ENCODE data around the gene LRP3.
"Not testable (repeated sequence)": the region's sequence is repeated elsewhere in the genome, so short reads cannot be mapped to it uniquely, and the experiment has no call there.

LRP3 gene

DNA sequence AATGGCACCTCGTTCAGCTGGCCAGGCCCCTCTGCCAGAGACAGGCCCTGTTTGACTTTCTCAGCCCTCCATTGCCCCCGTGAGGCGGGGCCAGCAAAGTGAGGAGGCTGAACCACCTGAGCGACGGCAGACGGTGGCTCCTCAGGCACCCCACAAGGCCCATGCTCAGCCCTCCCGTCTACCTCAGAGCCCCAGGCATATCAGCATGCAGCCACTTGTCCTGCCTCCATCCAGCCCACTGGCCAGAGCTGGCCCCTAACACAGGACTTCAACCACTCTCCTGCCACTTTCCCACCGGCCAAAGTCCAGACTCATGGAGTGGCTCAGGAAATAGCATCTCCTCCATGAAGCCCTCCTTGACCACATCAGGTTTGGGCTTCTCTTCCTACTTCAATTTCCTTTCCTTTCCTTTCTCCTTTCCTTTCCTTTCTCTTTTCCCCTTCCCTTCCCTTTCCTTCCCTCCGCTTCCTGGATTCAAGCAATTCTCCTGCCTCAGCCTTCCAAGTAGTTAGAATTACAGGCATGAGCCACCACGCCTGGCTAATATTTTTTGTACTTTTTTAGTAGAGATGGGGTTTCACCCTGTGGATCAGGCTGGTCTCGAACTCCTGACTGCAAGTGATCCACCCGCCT is 22.2 kb downstream of the LRP3 start:
- DNase-seq (ENCODE audit: low read depth in 2 of 2): no peak

DNA sequence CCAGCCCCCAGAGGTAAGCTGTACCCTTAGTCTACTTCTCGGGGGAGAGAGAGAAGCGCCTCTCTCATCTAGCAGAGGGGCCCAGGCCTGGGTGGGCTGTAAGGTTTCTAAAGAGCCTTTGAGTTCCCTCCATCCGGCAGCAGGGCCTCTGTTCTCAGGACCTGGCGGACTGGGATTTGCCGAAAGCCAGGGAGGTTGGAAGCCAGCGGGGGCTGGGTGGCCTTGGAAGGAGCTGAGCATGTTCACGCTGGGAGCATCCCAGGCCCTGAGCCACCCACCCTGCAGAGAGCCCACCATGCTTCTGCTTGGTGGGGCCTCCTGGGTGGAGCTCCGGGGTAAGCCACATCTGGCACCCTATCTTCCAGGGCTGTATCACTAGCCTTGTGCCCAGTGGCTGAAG is 23.8 kb downstream of the LRP3 start:
- no peak for DNase-seq (ENCODE audit: low read depth in 2 of 2)

DNA sequence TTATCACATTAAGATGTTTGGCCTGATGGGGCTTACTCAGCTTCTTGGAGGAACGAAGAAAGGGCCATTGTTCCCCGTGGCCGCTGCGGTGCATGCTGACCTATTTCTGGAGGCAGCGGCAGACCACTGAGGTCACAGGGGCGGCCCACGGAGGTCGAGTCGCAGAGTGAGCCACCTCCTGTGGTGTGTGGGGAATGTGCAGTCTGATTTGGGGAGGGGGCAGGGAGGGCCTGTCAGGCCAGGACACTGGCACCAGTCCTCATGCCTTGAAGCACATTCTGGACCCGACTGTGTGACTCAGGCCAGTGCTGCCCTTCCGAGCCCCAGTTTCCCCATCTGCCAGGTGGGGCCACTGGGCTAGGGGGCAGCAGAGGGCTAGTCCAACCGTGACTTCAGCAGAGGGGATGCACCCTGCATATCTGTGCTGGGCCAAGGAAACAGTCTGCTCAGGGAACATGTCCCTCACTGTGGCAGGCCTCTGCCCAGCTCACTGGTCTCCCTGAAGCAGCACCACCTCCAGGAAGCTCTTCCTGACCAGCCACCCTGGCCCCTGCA is 25.2 kb downstream of the LRP3 start:
- DNase-seq (ENCODE audit: low read depth in 2 of 2): no peak

DNA sequence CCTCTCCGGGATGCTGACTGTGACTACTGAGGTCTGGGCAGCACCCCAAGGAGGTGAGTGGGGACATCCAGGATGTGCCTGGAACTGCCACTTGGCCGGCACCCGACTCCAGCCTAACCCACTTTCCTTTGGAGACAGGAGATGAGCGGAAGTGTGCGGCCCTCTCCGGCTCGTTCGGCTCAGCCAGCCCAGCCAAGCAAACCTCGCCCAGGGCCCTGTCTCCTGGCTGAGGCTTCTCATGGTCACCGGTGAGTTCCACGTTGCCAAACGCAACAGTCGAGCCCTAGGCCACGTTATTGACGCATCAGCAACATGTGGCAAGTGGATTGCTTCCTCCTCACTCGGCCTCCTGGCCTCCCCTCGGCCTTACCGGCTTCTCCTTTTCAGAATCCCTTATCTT is 26.0 kb downstream of the LRP3 start:
- no peak for DNase-seq (ENCODE audit: low read depth in 2 of 2)

DNA sequence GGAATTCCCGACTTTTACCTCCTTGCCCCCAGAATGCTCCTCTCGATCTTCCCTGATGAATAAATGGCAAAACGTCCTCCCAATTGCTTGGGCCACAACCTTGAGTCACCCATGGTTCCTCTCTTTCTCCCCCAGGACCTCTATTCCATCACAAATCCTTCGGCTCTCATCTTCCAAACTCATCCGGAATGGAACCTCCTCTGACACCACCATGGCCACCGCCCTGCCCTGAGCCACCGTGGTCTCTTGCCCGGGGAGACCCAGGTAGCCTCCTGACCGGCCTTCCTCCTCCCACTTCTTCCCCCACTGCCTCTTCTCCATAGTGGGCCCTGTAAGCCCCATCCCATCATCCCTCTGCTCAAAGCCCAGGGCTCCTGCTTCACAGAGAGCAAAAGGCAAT is 26.6 kb downstream of the LRP3 start:
- no peak for DNase-seq (ENCODE audit: low read depth in 2 of 2)

DNA sequence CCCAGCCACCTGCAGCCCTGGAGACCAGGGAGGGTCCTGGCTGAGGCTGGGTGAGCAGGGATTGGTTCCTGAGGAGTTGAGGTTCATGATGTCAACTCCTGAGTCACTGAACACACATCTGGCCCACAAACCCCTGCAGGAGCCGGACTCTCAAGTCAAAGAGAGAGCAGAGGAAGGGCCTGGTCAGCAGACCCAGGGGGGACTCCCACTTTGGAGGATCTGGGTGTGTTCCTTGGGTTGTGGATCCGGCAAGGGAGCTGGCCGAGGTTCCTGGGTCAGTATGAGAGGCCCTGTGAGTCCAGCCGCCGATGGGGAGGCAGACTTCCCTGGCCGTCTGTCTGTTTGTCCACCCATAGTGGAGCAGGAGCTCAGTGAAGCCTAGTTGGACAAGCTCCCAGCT is 27.5 kb downstream of the LRP3 start:
- DNase-seq (ENCODE audit: low read depth in 2 of 2): no peak

DNA sequence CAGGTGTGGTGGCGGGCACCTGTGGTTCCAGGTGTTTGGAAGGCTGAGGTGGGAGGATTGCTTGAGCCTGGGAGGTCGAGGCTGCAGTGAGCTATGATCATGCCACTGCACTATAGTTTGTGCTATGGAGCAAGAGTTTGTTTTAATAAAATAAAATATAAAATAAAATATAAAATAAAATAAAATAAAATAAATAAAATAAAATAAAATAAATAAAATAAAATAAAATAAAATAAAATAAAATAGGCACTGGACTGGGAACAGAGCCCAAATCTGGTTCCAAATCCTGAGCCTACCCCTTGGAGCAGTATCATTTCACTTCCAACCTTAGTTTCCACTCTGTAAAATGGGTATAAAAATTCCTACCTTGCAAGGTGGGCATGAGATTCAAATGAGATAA is 28.1 kb downstream of the LRP3 start:
- DNase-seq (ENCODE audit: low read depth in 2 of 2): not testable (repeated sequence)

DNA sequence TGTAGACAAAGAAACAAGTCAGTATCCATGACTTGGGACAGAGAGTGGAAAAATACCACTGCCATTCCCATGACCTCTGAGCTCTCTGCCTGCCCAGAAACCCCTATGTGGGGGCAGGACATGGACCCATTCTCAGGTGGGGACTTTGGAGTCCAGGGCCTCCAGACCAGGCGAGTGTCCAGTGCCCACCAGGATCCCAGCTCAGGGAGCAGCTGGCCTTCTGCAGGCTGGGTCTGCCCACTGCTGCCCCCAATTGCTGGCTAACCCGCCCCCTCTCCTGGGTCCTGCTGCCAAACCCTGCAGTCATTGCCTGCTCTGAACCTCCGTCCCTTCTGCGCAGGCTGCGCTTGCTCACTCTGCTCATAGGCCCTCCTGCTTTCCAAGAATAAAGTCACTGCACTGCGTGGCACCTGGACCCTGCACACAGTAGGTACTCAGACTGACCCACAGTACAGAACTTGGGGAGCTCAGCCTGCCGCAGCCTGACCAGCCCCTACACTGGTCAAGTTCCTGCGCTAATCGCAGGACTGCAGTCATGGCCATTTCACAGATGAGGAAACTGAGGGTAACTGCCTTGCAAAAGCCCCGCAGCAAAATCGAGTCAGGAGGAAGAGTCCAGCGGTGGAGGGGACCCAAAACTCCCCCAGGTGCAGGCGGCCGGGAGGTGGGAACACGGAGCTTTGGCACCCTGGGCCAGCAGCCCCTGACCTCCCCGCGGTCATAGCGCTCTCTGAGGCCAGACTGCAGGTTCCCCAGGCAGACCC is 30.7 kb downstream of the LRP3 start:
- no peak for DNase-seq (ENCODE audit: low read depth in 2 of 2)

DNA sequence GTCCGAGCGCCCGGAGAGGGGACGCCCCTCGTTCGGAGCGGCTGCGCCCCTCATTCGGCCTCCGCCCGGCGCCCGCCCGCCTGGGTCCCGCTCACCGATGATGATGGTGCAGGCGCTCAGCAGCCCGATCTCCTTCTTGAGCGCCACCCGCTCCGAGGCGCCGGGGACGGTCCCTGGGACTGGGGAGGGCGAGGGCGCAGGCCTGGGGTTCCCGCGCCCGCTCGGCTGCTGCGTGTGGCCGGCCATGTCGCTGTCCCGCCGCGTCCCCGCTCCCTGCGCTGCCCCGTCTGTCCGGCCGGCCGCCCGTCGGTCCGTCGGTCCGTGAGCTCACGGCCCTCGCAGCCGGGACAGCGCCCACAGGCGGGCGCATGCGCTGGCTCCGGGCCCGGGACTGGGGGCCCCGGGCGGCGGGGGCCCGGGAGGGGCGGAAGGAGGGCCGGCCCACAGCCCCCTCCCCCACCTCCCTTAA is 31.4 kb downstream of the LRP3 start, which contains the start of gene SLC7A10:
Gene SLC7A10, minus strand, starts transcription at position 393 of the 469 bp plus-strand sequence. Its CDS starts 147 bp downstream, at position 246.
- DNase-seq (ENCODE audit: low read depth in 2 of 2): no peak

DNA sequence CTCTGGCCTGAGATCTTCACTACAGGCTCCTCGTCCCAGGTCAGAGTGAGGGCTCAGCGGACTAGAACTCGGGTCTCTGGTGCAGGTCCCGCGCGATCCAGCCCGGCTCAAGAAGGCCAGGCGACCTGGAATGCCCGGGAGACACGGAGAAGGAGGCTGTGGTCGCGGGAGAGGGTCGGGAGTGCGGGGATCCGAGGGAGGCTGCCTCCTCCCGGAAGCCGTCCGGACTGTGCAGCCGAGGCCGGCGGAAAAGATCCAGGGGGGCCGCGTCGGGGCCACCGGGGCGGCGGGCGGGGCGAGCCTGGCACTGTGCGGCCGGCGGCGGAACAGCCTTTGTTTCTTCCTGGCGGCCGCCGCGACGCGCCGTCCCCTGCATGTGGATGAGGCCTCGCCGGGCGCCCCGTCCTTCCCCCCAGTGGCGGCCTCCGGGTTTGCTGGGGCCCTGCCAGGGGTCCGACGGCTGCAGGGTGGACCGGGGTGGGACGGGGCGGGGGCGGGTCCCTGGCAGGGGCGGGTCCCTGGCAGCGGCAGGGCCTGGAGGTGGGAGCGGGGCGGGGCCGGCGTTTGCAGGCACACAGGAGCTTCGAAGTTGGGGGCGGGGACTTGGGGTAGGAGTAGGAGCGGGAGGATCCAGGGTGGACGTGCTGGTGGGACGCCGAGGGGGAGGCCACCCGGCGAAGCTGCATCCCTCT is 32.6 kb downstream of the LRP3 start:
- no peak for DNase-seq (ENCODE audit: low read depth in 2 of 2)

DNA sequence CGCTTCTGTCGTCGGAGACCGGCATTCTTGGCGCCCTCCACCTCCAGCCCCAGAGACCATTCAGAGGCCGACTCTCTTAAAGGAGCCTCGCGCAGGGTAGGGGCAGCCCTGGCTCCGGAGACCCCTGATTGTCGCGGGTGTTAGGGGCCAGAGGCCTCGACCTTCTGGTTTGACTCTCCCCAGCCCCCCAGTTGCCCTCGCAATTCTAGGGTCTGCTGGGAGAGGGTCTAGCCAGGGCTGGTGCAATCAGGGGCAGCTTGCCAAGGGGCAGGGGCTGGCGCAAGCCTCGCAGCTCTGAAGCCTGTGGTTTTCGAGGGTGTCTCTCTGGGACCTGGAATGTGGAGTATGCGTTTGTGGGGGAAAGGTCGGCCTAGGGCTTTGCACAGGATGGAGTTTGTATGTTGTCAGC is 33.1 kb downstream of the LRP3 start:
- no peak for DNase-seq (ENCODE audit: low read depth in 2 of 2)

DNA sequence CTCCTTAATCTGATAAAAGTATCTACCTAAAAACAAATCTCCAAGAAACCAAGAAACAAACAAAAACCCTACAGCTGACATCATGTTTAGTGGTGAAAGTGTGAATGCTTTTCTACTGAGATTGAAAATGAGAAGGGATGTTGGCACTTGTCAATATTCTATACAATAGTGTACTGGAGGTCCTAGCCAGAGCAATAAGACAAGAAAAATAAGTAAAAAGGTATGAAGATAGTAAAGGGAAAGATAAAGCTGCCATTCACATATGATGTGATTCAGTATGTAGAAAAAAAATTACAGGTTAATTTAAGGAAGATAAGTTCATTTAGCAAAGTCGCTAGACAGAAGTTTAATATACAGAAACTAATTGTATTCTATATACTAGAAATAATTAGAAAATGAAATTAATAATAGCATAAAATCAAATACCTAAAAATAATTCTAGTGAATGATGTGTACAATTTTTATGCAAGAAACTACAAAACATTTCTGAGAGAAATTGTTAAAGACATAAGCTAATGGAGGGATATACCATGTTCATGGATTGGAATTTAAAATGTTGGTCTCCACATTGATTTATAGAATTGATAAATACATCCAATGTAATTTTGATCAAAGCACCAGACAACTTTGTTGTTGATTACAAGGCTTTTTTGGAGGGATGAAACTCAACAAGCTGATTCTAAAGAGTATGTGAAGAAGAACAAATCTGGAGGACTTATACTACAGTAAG is 33.9 kb downstream of the LRP3 start:
- DNase-seq (ENCODE audit: low read depth in 2 of 2): no peak

DNA sequence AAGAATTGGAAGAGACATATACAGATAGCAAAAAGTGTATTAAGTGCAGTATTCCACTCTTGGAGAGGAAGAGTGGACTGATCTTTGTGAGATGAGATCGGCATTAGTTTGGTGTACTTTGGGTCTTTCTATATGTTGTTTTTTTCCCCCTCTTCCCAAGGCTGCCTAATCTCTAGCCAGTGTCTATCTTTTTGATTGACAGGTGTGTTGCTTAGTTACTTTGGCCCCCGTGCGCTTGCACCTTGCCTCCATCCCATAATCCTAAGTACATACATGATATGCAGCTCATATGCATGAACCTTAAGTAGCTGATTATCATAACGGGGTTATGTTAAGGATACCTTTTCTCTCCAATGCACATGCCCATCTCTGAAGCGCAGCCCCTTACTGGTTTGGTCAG is 35.8 kb downstream of the LRP3 start:
- no peak for DNase-seq (ENCODE audit: low read depth in 2 of 2)

DNA sequence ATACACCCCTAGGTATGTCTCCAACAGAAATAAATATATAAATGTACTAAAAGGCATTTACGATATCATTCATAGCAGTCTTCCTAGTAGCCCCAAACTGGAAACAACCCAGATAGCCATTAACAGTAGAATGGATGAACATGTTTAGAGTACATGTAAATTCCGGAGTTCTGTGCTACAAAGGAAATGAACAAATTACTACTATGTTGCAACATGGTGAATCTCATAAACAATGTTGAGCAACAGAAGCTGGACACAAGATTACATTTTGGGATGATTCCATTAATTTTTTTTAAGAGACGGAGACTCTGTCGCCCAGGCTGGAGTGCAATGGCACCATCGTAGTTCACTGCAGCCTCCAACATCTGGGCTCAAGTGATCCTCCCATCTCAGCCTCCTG is 37.4 kb downstream of the LRP3 start:
- no peak for DNase-seq (ENCODE audit: low read depth in 2 of 2)

DNA sequence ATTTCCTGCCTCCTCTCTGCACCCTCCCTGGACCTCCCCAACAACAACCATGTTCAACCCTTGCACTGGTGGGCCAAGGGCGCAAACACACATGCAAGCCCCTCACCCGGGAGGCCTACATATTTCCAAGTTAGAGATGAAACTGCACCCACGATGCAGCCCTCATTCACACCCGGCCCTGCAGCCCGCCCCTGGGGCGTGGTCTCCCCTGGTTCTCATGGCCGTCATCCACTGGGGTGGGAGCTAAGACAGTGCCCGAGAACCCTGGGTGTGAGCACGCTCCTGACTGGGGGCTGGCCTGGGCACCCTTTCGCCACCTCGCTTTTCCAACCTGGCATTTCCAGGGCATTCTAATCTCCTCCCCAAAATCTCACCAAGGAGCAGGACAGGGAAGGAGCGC is 38.5 kb downstream of the LRP3 start:
- no peak for DNase-seq (ENCODE audit: low read depth in 2 of 2)

DNA sequence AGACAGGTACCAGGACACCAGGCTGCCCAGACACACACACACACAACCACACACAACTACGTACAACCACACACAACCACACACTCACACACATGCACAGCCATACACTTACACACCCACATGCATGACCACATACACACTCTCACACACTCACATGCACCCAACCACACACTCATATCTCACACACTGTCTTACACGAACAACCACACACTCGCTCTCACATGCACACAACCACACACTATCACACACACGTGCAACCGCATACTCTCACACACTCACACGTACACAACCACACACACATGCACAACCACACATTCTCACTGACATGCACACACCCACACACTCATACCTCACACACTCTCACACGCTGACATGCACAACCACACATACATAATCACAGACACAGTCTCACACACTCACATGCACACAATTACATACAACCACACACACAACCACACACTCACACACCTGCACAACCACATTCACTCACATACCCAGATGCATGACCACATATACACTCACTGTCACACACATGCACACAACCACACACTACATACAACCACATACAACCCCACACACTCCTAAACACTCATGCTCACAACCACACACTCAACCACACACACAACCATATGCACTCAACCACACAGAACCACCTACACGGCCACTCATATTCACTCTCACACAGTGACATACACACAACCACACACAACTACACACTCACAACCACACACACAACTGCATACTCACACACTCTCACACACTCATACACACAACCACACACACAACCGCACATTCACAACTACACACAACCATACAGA is 39.1 kb downstream of the LRP3 start:
- no peak for DNase-seq (ENCODE audit: low read depth in 2 of 2)

DNA sequence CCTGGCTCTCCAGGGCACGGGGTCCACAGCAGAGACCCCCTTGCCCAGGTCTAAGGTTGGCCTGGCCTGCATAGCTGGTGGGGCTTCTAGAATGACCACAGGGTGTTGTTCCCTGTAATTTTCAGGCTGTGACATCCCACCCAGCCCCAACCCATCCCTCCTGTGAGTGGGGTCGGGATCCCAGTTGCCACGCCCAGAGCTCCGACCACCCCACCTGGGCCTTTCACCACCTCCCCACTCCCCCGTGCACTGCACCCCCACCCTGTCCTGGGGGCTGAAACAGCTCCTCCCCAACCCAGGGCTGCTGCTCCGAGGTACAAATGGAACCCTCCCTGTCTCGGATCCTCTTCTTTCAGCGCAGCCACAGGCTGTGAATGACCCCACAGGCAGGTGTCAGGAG is 40.0 kb downstream of the LRP3 start:
- DNase-seq (ENCODE audit: low read depth in 2 of 2): no peak

DNA sequence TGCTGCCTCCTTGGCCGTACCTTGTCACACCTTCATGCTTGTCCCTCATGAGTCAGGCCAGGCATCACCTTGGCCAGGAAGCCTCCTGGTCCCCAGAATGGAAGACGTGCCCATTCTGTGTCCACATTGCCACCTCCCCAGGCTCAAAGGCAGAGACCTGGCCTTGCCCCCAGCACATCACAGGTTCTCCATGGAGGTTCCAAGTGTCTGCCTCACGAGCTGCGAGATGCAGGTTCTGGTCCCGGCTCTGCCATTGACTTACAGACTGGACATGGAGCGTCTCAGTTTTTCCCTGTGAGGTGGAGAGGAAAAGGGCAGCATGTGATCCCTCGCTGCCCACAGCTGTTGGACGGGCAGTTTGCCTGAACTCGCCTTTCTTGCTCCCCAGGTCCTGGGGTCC is 40.6 kb downstream of the LRP3 start:
- no peak for DNase-seq (ENCODE audit: low read depth in 2 of 2)

DNA sequence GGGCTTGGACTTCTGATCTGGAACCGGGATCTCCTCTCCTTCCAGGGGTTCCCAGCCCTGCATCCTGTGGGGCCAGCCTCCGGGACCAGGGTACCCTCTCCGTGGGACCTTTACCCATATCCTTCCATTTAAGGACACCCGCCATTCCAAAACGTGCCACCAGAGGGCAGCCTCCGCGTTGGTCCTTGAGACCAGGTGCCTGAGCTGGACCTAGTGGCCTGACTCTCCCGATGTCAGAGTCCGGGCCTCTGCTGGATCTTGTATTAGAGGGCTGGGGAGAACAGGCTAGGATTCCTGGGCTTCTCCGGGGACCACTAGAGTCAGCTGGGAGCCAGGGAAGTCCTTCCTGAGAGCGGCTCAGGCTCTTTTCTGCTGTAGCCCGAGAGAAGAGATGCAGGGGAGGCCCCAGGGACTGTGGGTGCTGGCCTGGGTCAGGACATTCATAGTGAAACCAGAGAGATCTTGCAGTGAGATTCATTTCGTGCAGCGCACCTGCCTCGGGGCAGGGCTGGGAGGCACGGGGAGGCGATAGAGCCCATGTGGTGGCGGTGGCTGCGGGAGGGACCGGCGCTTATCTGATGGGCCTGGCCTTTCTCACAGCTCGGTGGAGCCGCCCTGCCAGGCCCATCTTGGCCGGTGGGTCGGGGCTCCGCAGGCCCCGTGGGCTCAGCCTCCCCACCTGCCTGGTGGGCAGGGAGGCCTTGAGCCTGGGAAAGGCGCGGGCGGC is 41.3 kb downstream of the LRP3 start:
- peak; percentile 51 to 63 for DNase-seq (ENCODE audit: low read depth in 2 of 2)

DNA sequence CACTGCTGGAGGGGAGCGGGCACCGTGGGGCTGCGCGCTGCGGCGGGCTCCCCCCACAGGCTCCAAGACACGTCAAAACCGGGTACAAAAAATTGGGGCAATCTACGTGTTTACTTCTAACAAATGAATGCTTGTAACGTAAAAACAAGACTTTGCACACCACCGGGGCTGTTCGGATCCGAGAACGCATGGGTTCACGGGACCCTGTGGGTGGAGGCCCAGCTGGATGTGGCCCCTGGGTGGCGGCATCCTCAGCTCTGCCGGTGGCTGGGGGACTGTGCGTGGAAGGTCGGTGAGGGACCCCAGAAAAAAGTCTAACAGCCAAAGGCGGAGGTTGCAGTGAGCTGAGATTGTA is 41.8 kb downstream of the LRP3 start:
- DNase-seq (ENCODE audit: low read depth in 2 of 2): no peak

All from activated CD8-positive, alpha-beta memory T cell treated with anti-CD3 and anti-CD28 coated beads for 4 hours (primary cell).